ENCODE results near the gene RHBDD2.
"Not testable (repeated sequence)": the region's sequence is repeated elsewhere in the genome, so short reads cannot be mapped to it uniquely, and the experiment has no call there.

RHBDD2 gene

DNA sequence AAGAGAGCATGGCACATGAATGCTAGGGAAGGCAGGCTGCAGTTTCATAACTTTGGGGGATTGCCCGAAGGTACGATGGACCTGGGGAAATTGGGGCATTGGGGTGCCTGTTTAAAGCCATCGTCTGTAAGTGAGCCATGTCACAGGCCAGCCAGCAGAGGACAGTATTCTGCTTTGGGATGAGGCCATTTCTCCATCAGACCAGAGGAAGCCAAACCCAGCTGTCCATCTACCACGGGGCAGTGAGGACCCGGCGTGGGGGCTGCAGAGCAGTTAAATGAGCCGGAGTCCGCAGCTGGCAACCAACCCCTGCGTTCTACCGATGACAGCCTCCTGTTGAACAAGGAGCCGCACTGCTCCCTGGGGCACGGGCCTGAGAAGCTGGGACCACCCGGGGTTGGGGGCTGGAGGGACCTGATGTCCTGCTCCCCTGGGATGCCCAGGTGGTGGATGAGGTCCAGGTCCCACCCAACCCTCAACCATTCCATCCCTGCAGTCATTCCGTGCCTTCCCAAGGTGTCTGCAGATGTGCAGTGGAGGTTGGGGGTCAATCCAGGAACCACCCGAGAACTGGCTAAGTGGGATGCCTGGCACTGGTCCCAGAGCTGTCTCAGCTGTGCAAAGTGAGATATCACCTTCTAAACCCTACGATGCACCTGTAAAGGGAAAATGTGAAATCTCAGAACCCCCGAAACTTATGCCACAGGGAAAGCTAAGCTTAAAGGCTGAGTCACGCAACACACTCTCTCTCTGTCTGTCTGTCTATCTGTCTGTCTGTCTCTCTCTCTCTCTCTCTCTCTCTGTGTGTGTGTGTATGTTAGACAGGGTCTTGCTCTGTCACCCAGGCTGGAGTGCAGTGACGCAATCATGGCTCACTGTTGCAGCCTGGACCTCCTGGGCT lies 12.1 kb upstream of the RHBDD2 start:
- DNase-seq = peak; percentile 78

DNA sequence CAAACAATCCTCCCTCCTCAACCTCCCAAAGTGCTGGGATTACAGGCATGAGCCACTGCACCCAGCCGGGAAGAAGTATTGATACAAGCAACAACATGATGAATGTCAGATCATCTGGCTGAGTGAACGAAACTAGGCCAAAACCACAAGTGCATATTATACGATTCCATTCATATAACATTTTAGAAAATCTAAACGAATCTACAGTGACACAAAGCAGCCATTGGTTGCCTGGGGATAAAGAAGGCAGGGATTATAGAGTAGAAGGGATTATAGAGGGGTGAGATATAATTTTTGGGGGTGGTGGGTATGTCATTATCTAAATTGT lies 11.5 kb upstream of the RHBDD2 start:
- DNase-seq = no peak

DNA sequence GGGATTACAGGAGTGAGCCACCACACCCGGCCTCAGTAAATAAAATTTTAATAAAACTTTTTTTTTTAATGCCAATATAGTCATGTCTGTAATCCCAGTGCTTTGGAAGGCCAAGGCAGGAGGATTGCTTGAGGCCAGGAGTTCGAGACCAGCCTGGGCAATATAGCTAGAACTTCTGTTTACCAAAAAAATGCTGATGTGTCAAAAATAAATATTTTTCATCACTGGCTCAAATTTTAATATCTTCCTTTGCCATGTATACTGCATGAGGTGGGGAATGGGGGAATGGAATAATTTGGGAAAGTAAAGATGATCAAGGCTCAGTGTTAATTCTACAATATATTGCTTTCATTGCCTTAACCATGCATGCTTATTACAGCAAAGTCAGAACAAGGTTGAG lies 10.7 kb upstream of the RHBDD2 start:
- DNase-seq = no peak

DNA sequence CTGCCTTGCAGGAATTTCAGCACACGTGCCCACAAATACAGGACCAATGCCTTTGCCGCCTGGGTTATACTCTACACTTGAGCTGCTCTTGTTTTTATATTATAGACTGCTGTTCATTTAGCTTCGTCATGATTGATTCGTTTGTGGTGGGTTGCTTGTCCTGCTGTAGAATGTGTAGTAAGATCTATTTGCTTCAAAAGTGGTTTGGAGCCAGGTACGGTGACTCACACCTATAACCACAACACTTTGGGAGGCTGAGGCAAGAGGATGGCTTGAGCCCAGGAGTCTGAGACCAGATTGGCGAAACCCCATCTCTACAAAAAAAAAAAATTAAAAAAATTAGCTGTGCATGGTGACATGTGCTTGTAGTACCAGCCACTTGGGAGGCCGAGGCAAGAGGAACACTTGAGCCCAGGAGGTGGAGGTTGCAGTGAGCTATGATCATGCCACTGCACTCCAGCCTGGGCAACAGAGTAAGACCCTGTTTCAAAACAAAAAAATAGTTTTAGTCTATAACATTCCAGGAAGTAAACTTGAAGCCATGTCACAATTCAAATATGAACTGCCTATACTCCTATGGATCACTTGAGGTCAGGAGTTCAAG lies 9.0 kb upstream of the RHBDD2 start:
- DNase-seq = no peak

DNA sequence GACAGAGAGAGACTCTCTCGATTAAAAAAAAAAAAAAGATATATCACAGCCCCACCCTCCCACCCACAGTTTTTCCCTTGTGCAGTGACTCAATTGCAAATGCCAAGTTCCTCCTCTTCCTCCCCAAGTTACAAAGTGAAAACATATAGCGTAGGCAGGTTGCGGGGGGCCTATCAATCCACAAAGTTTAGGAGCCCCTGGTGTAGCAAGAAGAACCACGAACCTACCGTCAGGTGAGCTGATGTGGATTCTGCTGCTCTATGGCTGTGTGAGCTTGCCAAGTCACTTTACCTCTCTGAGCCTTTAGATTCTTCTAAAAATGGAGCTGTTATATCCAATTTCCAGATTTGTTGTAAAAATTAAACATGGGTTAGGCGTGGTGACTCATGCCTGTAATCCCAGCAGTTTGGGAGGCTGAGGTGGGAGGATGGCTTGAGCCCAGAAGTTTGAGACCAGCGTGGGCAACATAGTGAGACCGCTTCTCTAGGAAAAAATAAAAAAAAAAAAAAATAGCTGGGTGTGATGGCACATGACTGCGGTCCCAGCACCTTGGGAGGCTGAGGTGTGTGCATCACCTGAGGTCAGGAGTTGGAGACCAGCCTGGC lies 8.2 kb upstream of the RHBDD2 start:
- no peak for DNase-seq

DNA sequence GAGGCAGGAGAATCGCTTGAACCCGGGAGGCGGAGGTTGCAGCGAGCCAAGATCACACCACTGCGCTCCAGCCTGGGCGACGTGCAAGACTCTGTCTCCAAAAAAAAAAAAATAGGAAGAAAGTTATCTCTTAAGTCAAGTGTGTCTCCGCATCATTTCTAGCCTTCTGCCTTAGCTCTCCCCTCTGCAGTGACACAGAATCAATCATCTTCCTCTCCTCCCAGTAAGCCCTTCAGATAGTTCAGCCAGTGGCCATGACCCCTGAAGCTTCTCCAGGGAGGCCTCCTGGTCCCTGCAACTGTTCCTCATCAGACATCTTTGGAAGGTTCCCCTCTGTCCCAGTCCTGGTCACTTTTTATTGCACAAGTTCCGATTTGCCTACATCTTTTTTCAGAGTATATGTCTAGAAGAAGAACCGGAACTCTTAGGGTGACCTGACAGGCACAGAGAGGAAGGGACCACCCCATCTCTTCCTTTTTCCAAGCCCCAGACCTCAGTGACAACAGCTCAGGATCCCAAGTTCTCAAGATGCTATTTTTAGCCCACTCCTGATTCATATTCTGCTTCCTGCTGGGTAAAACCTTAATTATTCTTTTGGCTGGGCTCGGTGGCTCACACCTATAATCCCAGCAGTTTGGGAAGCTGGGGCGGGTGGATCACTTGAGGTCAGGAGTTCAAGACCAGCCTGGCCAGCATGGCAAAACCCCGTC lies 6.6 kb upstream of the RHBDD2 start:
- DNase-seq = no peak

DNA sequence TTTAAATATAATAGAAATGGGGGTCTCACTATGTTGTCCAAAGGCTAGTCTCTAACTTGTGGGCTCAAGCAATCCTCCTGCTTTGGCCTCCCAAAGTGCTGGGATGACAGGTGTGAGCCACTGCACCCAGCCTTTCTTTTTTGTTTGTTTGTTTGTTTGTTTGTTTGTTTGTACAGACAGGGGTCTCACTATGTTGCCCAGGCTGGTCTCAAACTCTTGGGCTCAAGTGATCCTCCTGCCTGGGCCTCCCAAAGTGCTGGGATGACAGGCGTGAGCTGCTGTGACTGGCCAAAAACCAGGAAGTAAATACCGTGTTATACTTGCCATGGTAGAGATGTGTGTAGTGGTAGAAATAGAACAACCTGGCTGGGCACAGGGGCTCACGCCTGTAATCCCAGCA lies 4.7 kb upstream of the RHBDD2 start:
- not testable (repeated sequence) for DNase-seq

DNA sequence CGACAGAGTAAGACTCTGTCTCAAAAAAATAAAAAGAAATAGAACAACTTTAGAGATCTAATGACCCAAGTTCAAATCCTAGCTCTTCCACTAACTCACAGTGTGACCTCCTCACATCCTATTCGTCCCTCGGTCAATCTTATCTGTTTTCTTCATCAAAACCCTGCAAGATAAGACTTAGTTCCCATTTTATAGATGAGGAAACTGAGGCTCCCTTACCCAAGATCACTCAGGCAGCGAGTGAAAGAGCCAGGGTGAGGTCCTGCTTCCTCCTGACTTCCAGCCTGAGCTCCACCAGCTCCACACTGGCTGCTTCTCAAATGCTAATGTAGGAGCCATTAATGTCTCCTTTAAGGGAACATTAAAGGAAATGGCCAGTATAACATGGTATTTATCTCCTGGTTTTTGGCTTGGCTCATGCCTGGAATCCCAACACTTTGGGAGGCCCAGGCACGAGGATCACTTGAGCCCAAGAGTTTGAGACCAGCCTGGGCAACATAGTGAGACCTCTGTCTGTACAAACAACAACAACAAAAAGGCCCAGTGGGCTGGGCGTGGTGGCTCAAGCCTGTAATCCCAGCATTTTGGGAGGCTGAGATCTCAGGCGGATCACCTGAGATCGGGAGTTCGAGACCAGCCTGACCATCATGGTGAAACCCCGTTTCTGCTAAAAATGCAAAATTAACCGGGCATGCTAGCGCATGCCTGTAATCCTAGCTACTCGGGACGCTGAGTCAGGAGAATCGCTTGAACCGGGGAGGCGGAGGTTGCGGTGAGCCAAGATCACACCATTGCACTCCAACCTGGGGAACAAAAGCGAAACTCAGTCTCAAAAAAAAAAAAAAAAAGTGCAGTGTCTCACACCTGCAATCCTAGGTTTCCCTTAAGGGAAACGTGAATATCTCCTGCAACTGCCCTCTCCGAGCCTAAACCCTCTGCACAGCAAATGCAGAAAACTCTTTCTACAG lies 3.4 kb upstream of the RHBDD2 start:
- no peak for DNase-seq

DNA sequence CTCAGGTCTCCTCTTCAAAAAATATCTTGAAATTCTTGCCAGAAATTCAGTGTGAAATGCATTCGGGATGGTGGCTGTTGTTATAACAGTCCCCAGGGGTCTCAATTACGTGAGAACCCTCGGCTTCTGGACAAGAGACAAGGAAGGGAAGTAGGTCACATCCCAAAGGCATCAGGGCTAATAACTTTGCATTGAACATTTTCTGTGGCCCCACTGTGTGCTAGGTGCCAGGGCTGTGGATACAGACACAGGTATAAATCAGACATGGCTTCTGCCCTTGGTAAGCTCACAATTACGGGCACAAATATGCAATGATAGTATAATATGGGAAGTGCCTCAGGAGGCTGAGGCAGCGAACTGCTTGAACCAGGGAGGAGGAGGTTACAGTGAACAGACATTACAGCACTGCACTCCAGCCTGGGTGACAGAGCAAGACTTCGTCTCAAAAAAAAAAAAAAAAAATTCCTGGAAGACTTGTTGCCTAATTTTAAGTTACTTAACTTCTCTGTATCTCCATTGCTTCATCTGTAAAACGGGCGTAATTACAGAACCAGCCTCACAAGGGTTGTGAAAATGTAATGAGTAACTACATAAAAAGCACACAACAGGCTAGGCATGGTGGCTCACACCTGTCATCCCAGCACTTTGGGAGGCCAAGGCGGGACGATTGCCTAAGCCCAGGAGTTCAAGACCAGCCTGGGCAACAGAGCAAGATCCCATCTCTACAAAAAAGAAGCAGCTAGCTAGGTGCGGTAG lies 2.5 kb upstream of the RHBDD2 start:
- no peak for DNase-seq

DNA sequence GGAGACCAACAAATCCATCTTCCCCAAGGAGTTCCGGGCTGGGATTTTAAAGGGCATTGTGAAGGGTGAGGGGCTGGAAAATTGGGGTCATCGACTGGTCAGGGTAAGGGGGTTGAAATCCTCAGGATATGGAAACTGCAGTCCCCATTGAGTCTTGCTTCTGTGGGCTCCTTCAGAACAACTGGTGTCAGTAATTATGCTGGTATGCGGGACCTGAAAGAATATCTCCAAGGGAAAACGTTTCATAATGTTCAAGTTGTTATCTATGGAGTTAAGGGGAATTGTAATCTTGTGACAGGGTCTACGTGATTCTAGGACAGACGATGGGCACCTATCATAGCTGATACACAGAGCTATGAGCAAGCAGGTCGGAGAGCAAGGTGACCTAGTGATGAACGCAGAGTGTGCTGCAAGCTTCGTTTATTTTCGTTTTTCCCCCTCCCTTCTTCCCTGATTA lies 494 bp upstream of the RHBDD2 start:
- no peak for DNase-seq

DNA sequence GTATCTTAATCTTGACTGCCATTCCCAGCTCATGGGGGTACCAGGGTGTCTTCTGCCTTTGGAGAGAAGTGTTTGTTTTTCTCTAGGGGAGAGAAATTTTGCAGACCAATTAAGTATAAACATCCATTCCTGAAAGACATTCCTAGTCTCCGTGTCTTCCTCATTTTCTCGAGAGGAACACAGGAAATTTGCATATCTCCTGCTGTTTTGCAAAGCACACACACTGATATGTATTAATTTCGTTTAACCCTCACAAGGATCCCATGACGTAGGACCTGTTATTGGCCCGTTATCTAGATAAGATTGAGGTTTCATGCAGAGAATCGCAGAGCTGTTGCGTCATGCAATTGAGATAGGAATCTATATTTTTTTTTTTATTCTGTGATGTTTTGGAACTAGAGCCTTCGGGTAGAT lies 944 bp downstream of the RHBDD2 start:
- peak; percentile 7 for DNase-seq

DNA sequence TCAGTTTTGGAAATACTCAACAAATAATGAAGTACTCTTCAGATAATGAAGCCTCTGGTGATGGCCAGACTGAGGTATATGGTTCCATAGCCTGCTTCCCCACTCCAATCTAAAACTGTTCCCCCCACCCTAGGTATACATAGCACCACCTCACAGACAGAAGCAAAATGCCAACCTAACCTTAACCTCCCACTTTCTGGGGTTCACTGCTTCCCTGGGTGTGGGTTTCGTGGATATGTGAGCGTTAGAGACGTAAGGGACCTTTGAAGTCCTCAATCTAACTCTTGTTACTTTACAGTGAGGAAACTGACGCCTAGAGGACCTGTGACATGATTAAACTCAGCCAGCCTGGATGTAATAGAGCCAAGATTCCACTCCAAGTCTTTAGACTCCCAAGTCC lies 1.4 kb downstream of the RHBDD2 start:
- DNase-seq = no peak

DNA sequence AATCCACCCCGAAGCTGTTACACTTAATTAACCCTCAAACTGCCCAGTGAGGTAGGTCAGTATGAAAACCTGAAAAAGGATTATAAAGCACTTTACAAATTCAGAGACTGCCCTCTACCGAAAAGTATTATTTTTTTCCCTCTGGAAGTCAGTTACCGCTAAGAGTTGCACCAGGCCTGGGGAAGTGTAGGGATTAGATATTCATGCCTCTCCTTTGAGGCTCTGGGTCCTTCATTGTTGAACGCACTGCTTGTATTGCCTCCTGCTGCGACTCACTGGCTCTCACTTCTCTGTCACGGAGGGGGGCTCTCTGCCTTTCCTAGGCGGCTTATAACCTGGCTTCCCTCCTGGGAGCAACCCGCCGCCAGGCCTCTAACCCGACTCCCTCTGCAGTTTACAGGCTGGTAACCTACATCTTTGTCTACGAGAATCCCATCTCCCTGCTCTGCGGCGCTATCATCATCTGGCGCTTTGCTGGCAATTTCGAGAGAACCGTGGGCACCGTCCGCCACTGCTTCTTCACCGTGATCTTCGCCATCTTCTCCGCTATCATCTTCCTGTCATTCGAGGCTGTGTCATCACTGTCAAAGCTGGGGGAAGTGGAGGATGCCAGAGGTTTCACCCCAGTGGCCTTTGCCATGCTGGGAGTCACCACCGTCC lies 2.7 kb downstream of the RHBDD2 start:
- DNase-seq = no peak

DNA sequence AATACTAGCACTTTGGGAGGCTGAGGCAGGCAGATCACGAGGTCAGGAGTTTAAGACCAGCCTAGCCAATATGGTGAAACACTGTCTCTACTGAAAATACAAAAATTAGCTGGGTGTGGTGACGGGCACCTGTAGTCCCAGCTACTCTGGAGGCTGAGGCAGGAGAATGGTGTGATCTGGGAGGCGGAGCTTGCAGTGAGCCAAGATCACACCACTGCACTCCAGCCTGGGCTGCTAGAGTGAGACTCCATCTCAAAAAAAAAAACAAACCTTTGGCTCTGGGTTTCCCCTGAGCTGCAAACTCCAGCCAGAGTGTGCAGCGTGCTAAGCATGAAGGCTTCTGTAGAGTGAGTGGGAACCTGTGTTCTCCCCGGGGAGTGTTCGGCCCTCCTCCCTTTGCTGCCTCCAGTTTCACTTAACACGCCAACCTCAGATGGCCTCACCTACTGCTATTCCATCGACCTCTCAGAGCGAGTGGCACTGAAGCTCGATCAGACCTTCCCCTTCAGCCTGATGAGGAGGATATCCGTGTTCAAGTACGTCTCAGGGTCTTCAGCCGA lies 4.5 kb downstream of the RHBDD2 start:
- DNase-seq = not testable (repeated sequence)

DNA sequence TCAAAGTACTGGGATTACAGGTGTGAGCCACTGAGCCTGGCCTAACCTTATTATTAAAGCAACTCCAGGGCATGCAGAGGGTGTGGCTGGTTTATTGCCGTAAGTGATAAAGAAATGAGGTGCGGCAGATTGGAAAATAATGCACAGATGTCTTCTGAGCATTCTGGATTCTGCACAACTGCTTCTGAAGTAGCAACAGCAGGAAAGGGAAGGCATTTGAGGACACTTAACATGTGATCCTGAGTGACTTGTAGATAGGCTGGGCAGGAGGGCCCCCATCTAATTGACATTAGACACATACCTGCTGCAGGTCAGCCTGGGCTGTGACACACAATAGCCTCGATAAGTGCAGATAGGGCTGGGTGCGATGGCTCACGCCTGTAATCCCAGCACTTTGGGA lies 5.6 kb downstream of the RHBDD2 start:
- no peak for DNase-seq

DNA sequence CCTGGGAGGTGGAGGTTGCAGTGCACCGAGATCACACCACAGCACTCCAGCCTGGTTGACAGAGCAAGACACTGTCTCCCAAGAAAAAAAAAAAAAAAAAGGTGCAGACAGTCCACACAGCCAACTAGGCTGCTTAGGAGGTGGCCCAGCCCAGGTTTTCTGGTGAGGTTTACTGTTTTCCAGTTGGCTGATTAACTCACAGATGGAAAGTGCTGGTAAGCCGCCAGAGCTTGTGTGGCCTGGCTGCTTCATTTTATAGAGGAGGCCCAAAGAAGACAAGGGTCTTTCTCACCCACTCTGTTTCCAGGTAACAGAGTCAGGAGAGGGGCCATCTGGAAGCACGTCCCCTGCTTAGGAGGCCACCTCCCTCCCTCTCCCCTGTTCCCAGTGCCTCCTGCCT lies 6.2 kb downstream of the RHBDD2 start:
- DNase-seq = no peak

DNA sequence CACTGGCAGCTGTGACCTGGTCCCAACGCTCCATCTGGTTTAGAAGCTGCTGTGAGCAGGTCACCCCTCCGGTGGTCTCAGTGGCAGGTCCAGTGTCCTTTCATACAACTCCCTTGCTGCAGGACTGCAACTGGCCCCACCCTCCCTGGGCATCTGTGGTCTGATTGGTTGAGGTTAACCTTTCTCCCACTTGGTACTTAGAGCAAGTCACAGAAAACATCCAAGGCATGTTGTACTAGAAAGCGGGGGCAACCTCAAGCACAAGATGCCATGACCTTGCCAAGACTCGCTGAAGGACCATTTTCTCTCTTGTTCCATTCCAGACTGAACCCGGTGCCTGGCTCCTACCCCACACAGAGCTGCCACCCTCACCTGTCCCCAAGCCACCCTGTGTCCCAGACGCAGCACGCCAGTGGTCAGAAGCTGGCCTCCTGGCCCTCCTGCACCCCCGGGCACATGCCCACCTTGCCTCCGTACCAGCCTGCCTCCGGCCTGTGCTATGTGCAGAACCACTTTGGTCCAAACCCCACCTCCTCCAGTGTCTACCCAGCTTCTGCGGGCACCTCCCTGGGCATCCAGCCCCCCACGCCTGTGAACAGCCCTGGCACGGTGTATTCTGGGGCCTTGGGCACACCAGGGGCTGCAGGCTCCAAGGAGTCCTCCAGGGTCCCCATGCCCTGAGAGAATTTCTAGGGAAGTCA lies 9.0 kb downstream of the RHBDD2 start:
- no peak for DNase-seq

DNA sequence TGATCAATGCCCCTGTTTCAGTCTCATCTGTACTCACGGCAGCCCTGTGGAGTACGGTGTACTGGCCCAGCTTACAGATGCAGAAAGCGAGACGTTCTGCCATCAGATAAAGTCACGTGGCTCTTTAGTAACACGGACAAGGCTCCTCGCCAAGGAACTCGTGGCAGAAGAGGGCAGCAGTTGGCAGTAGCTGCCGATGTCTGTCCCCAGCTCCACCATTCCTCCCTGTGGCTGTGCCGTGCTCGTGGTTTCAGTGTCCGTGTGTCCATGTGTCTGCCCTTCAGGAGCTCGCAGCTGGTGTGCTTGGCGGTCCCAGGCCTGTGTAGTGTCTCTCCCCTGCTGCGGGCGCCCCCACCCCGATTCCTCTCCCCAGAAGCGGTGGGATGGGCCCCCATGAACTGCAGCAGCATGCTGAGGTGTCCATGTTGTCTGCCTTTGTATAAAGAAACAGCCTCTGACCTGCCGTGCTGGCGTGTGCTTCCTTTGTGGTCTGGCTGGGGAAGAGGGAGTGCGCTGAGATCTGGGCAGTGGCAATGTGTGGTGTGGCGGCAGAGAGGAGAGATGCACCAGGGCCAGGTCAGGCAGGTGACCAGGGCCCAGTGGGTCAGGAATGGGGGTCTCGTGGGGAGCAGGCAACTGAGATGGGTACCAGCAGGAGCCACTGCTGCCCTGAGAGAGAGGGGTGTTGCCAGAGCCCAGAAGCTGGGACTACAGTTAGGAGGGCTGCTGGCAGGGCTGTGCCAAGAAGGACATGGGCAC lies 9.8 kb downstream of the RHBDD2 start:
- DNase-seq = no peak

DNA sequence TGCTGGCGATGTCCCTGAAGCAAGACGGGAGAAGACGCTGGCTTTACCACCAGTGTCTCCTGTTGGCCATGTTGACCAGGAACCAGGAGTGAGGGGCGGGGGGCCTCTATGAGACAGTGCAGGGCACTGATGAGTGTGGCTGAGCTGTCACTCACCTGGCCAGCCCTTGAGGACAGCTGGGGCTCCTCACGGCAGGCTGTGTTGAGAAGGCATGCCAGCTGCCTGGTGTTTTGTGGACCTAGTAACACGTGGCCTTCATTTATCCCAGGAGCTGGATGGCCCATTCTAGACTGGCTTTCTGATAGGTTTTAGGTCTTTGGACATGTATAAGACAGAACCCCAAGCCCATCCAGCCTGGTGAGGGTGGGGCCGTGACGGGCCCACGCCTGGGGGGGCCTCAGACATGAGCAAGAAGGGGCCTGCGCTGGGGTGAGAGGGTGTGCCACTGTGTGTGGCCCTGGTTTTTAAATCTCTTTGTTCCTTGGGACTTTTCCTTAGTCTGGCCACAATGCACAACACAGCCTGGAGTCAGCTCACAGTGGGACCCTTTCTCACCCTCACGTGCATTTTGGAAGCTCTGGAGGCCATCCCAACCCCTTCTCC lies 10.5 kb downstream of the RHBDD2 start:
- DNase-seq = peak; percentile 2
